ENCODE results near the gene RALBP1.

DNA sequence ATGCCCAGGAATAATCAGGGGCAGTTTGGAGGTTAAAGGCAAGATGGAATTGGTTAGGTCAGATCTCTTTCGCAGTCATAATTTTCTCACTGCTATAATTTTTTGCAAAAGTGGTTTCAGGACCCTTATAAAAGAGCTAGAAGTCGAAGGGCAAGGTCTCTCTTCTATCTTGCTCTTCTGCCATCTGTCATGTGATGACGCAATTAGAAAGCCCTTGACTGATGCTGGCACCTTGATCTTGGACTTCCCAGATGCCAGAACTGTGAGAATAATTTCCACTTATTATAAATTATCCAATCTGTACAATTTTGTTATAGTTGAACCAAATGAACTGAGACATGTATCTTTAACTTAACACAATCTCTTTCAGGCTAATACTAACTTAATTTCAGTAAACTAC is 6.3 kb upstream of the RALBP1 start:
- TF ChIP-seq CTCF (optimal IDR thresholded peaks at IDR 0.05 in 1 of 3, IDR thresholded peaks at IDR 0.05 in 1 of 3, conservative IDR thresholded peaks at IDR 0.05 in 1 of 3; ENCODE audit: extremely low read depth in 1 of 3, insufficient read depth in 2 of 3, low read length in 3 of 3) (no peak), EZH2 (IDR thresholded peaks at IDR 0.05; ENCODE audit: low read length) (no peak)
